CD4-positive, alpha-beta T cell treated with Interferon alpha-2 for 1 hour (primary cell): ENCODE measurements around the gene LRRC23.

Source experiments
- DNase-seq, 2 donors: peaks; one replicate each; pipeline ENCODE4 v3.0.0-alpha.2; 2020 to 2022

LRRC23 gene

GRCh38 chr12:6957741-6958608, 53.4 kb downstream of the LRRC23 start:
- DNase-seq: peak in 1 of 2 donors; percentile 34

- DNase-seq: peak in 1 of 2 donors; percentile 35
Observed at GRCh38 chr12:6958609-6959057, 54.0 kb downstream of the LRRC23 start.

- DNase-seq: peak; percentile 84 to 91
Observed at GRCh38 chr12:6959058-6959804, 54.6 kb downstream of the LRRC23 start.

GRCh38 chr12:6959805-6960592, 55.4 kb downstream of the LRRC23 start:
- DNase-seq: no peak

GRCh38 chr12:6960593-6961277, 56.1 kb downstream of the LRRC23 start:
- DNase-seq: peak; percentile 47 to 61

- peak; percentile 90 to 94 for DNase-seq
Observed at GRCh38 chr12:6961278-6961694, 56.7 kb downstream of the LRRC23 start.

GRCh38 chr12:6961695-6962284, 57.2 kb downstream of the LRRC23 start:
- DNase-seq: peak in 1 of 2 donors; percentile 44

GRCh38 chr12:6962285-6963015, 57.8 kb downstream of the LRRC23 start:
- no peak for DNase-seq

- no peak for DNase-seq
Observed at GRCh38 chr12:6963016-6963731, 58.6 kb downstream of the LRRC23 start.
